OCI-LY7 (cell line): ENCODE data around the gene HS1BP3.

Experiments
- EZH2phosphoT487 ChIP-seq: fragments of 200-600 bp; sonication (generic); IDR thresholded peaks from 2 replicates; pipeline ENCODE4 v1.6.1; 2018; ENCODE audit warnings: low read depth, borderline replicate concordance, mild to moderate bottlenecking, mixed run types, antibody characterized with exemption, low read length, moderate library complexity, mixed read lengths
- TF ChIP-seq, protein P1 (sequence below): fragments of 200-600 bp; sonication (generic); conservative IDR thresholded peaks from 2 replicates; pipeline ENCODE4 v1.5.1; 2014; ENCODE audit warnings: mild to moderate bottlenecking, antibody characterized with exemption, low read length, moderate library complexity, mixed read lengths

DNA sequence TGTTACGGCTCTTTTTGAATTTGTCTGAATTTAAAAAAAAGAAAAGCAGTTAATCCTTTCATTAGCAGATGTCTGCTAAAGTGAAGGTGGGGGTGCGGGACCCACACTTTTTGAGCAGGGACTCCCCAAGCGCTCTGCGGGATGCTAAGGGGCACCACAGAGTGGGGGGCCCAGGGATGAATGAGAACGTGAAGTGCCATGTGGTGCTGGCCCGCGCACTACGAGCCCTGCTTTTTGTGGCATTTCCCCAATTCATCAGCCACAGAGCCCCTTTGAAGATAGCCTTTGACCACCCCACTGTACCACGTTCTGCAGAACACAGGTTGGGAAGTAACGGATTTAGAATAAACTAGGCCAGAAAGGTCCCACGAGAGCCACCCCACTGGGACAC lies 28.6 kb downstream of the HS1BP3 start:
- TF ChIP-seq, protein P1, sequence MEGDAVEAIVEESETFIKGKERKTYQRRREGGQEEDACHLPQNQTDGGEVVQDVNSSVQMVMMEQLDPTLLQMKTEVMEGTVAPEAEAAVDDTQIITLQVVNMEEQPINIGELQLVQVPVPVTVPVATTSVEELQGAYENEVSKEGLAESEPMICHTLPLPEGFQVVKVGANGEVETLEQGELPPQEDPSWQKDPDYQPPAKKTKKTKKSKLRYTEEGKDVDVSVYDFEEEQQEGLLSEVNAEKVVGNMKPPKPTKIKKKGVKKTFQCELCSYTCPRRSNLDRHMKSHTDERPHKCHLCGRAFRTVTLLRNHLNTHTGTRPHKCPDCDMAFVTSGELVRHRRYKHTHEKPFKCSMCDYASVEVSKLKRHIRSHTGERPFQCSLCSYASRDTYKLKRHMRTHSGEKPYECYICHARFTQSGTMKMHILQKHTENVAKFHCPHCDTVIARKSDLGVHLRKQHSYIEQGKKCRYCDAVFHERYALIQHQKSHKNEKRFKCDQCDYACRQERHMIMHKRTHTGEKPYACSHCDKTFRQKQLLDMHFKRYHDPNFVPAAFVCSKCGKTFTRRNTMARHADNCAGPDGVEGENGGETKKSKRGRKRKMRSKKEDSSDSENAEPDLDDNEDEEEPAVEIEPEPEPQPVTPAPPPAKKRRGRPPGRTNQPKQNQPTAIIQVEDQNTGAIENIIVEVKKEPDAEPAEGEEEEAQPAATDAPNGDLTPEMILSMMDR = no peak
- TF ChIP-seq EZH2phosphoT487 = no peak
